Measurements from ENCODE around the gene KCNS1.
"Not testable (repeated sequence)": the region's sequence is repeated elsewhere in the genome, so short reads cannot be mapped to it uniquely, and the experiment has no call there.

The KCNS1 gene

GRCh38 chr20:45100563-45101245, at the start of gene KCNS1:
TSS of gene KCNS1 (minus strand) at chr20:45101127. CDS start at chr20:45099236, 1,891 bp downstream.
- no peak for DNase-seq (ENCODE audit: low read depth)

GRCh38 chr20:45149062-45149461, 48.1 kb upstream of the KCNS1 start:
- no peak for DNase-seq (ENCODE audit: low read depth)

- DNase-seq (ENCODE audit: low read depth): no peak
Observed at GRCh38 chr20:45140836-45141235, 39.9 kb upstream of the KCNS1 start.

GRCh38 chr20:45139733-45140375, 38.9 kb upstream of the KCNS1 start:
- DNase-seq (ENCODE audit: low read depth): not testable (repeated sequence)

- peak; percentile 41 for DNase-seq (ENCODE audit: low read depth)
Observed at GRCh38 chr20:45138561-45139300, 37.8 kb upstream of the KCNS1 start.

- DNase-seq (ENCODE audit: low read depth): no peak
Observed at GRCh38 chr20:45136911-45137310, 36.0 kb upstream of the KCNS1 start.

- DNase-seq (ENCODE audit: low read depth): no peak
Observed at GRCh38 chr20:45128099-45128498, 27.2 kb upstream of the KCNS1 start.

GRCh38 chr20:45124365-45124764, 23.4 kb upstream of the KCNS1 start, which contains the start of gene WFDC12:
TSS of gene WFDC12 (minus strand) at chr20:45124465. CDS start at chr20:45124447, 18 bp downstream.
- DNase-seq (ENCODE audit: low read depth): no peak

- no peak for DNase-seq (ENCODE audit: low read depth)
Observed at GRCh38 chr20:45121388-45121787, 20.5 kb upstream of the KCNS1 start.

GRCh38 chr20:45119556-45120266, 18.8 kb upstream of the KCNS1 start:
- DNase-seq (ENCODE audit: low read depth): no peak

GRCh38 chr20:45118028-45118427, 17.1 kb upstream of the KCNS1 start:
- no peak for DNase-seq (ENCODE audit: low read depth)

- DNase-seq (ENCODE audit: low read depth): no peak
Observed at GRCh38 chr20:45117581-45117980, 16.7 kb upstream of the KCNS1 start.

GRCh38 chr20:45115829-45116228, 14.9 kb upstream of the KCNS1 start:
- DNase-seq (ENCODE audit: low read depth): no peak

GRCh38 chr20:45115386-45115774, 14.5 kb upstream of the KCNS1 start:
- no peak for DNase-seq (ENCODE audit: low read depth)

GRCh38 chr20:45114465-45115385, 13.8 kb upstream of the KCNS1 start, which contains the start of gene WFDC5:
TSS of gene WFDC5 (minus strand) at chr20:45115174. CDS start at chr20:45115083, 91 bp downstream.
- no peak for DNase-seq (ENCODE audit: low read depth)

- DNase-seq (ENCODE audit: low read depth): no peak
Observed at GRCh38 chr20:45113865-45114264, 12.9 kb upstream of the KCNS1 start.

- no peak for DNase-seq (ENCODE audit: low read depth)
Observed at GRCh38 chr20:45112754-45113153, 11.8 kb upstream of the KCNS1 start.

GRCh38 chr20:45111799-45112471, 11.0 kb upstream of the KCNS1 start:
- DNase-seq (ENCODE audit: low read depth): no peak

GRCh38 chr20:45111285-45111684, 10.4 kb upstream of the KCNS1 start:
- DNase-seq (ENCODE audit: low read depth): no peak

- DNase-seq (ENCODE audit: low read depth): no peak
Observed at GRCh38 chr20:45110301-45110700, 9.4 kb upstream of the KCNS1 start.

- DNase-seq (ENCODE audit: low read depth): no peak
Observed at GRCh38 chr20:45109634-45110033, 8.7 kb upstream of the KCNS1 start.
